Kidney tubule cell (primary cell): ENCODE data around the gene RAB38.

ENCODE experiments used
- DNase-seq: peaks from one replicate; pipeline ENCODE4 v3.0.0-alpha.2; 2018; ENCODE audit warnings: low spot score

The RAB38 gene

DNA sequence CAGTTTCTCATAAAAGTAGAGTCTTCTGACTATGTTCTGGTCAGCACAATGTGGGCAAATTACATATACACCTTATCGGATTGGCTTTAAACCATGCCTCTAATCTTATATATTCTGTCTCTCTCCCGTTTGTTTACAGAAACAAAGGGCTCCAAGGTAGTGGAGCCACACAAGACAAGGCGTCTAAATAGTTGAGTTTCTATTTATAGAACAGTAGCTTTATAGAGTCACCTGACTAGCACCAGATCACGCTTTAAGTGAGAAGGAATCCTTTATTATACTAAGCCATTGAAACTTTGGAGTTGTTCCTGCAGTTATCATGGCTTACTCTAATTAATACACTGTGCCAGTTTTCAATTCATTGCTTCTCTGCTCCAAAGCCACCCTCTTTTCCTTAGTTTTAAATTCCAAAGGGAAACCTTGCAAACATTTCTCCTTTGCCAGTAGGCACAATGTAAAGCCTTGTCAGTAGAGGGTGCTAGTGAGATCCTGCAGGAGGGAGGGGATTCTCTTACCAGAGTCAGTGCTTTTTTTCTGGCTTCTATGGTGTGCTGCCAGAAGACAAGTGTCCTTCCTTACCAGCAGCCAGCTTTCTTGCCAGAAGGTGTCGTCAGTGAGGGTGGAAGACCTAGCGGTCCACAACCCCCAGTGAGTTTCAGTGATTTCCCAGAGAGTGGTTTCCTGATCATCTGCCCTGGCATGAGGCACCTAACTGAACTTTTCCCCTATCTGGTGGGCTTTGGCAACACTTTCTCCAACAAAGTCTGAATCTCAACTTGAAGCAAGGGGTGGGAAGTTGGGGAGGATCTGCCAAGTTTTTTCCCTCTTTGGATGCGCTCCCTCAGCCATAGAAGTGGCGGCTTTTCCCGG, 71.7 kb downstream of the RAB38 start:
- DNase-seq = peak; percentile 83

DNA sequence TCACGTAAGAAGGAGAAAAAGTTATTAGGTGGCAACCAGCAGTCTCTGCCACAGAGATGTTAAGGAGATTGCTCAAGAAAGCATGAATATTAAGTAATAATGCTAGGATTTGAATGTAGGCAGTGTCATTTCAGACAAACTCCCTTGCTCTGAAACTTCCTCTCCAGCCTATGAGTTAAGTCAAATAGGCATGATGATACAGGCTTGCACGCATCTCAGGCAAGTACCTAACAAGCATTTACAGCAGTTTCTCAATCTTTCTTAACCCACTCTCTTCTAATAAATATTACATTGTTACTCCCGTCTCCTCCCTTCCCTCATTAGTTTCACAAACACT, 72.7 kb downstream of the RAB38 start:
- no peak for DNase-seq

DNA sequence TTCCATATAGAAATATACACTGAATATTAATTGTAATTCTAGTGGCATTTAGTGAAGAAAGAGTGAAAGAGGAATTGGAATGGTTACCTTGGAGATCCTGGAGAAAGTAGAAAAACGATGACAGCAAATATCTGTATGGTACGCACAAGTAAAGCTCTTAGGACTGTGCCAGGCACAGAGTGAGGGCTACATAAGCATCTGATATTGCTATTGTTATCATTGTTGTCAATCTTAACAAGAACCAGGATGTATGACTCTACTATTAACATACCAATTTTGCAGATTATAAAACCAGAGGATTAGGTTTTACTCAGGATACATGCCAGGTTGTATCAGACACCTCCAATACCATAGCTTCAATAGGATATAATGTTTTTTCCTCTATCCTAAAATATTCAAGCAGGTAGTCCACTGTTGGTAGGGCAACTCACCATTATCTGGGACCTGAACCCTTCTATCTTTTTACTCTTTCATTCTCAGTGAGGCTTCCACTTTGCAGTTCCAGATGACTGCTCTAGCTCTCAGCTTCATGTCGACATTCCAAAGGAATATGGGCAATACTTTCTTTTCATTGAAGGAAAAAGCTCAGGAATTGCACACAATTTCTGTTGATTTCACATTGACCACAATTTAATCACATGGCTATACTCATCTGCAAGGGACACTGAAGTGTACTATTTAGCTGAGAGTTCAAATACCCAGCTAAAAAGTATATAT, 73.2 kb downstream of the RAB38 start:
- DNase-seq = peak; percentile 57

DNA sequence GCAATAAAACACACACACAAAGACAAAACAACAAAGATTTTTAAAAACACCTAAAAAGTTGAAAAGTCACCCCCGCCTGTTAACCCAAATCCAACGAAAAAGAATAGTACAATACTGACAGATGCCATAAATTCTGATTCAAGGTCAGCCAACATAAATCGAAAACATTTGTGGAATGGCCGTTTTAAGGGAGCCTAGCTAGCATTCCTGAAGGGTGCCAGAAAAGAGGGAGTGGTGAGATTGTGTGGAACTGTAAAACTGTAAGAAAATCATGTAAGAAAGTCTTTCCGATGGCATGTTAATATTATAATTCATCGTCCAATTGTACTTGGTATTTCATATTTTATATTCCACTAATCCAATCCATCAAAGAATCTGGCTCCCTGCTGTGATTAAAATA, 75.1 kb downstream of the RAB38 start:
- no peak for DNase-seq

DNA sequence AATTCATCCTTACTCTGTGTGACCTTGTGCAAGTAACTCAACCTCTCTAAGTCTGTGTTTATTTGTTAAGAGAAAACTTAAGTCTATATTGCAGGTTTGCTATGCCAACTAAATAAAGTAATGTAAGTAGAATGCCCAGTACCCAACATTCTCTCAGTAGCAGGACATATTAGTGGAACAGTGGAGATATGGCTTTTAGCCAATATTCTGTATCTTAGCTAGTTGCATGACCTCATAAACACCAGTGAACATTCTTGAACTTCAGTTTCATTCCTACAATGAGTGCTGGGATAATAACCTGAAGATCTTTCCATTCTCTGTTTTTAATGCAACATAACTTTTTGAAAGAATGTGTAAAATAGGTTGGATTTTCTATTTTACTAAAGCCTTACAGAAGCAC, 77.0 kb downstream of the RAB38 start:
- peak; percentile 8 for DNase-seq

DNA sequence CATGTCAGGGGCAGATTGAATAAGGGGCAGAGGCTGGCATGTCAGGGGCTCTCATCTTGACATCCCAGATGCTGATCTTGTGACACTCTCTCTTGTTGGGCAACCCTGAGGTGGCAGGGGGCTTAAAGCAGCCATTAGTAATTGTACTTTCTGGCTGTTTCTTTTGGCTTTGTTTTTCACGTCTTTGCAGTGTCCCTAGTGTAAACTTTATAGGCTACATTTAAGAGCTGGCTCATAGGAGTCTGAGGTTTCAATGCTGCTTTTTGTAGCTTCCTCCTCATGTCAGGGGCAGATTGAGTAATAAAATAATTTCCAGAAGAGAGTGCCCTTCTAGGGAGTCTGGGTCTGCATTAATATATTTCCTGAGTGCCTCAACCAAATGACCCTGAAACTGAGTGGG, 86.1 kb downstream of the RAB38 start:
- DNase-seq = no peak

DNA sequence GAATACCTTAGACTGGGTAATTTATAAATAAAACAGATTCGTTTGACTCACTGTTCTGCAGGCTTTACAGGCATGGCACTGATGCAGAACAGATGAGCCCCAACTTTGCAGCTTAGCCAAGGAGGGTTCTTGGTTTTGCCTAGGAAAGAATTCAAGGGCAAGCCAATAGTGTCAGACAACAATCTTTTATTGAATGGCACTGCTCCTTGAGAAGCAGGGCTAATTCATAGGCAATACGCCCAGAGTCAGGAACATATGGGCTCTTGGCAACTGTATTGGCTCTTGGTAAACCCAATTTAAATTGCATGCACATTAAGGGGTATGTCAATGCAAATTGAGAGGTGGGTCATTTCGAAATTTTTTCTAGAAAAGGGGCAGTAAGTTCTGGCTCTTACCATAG, 87.9 kb downstream of the RAB38 start:
- no peak for DNase-seq

DNA sequence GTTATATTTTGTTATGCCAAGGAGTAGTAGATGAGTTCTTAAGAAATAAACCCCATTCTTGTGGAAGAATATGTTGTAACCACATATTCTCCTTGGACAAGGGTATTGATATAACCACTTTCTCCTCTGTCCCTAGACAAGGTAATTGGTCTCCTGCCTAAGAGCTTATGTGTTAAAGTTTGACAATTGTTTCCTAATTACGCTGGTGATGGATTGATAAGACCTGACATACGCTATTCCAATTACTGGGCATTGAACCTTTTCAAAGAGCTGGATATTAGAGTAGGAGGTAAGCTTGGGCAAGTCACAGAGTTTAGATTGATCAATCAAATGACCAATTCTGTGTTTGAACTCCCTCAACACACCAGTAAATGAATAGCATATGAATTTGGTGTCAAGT, 88.9 kb downstream of the RAB38 start:
- DNase-seq = no peak

DNA sequence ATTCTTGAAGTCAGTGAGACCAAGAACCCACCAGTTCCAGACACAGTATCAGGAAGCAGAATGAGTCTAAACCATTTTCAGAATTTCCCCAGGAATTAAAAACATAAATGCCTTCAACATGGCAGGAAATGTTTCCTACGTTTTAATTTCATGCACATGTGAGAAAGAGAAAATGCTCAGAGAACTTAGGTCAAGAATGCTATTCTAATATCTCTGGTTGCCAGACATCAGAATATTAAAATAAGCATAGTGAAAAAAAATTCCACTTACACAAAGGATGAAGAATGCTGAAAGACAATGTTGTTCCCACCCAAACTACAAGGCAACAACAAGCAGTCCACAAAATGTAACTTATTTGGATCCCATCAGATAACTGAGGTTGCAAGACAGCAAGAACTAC, 104.8 kb downstream of the RAB38 start:
- no peak for DNase-seq

DNA sequence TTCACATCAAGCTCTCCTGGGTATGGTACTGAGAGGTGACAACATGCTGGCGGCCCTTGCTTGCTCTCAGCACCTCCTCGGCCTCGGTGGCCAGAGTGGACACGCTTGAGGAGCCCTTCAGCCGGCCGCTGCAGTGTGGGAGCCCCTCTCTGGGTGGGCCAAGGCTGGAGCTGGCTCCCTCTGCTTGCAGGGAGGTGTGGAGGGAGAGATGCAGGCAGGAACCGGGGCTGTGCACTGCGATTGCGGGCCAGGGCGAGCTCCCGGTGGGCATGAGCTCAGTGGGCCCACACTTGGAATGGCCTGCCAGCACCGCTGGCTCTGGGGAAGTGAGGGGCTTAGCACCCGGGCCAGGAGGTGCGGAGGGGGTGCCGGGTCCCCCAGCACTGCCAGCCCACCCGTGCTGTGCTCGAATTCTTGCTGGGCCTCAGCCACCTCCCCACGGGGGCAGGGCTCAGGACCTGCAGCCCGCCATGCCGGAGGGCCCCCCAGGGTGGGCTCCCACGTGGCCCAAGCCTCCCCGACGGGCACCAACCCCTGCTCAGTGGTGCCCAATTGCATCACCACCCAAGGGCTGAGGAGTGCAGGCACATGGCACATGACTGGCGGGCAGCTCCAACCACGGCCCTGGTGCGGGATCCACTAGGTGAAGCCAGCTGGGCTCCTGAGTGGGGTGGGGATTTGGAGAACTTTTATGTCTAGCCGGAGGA, 106.2 kb downstream of the RAB38 start:
- DNase-seq = no peak

DNA sequence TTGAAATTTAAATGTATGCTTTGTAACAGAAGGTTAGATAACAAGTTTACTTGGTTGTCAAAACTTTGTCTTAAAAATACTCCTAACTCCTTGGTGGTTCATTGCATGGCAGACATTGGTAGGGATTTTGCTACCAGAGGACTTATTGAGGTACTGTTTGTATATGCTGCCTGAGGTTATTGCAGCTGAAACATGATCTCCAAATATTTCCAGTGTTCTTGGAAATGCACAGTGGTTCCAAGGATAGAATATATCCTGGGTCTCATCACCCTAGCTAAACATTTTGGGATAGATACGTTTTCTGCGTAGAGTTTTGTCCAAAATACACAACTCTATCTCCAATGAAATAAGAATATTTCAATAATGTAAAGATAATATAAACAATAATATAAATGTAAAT, 109.2 kb downstream of the RAB38 start:
- no peak for DNase-seq

DNA sequence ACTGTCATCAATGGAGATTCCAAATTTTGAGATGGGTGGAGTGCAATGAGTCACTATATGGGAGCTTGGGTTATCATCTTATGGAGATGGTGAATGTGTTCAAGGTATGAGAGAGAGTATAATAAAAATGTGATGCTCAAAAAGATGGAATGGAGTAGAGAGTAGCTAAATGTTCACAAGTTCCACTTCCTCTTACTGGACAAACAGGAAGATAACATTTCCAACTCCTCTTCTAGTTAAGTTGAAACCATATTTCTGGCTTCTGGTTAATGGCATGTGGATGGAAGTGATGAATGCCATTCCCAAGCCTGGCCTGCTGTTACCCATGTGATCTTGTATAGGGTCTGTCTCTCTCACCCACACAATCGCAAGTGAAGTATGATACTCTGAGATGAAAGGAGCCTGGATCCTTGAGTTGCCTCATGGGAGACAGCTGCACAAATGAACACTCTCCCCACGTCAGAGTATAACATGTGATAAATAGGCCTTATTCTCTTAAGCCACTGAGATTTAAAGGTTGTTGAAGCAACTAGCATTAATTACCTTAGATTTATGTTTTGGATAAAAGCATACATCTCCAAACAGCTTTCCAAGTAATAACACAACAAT, 111.0 kb downstream of the RAB38 start:
- no peak for DNase-seq
